ENCODE measurements around the gene EZR. TPM values are rescaled to one million over a fixed set of nuclear protein-coding genes. Genes with fewer than 3 reads are reported as not detected.

The EZR gene
- total RNA-seq, 2 experiments from 2014 or later: 177 to 180 TPM

GRCh38 chr6:158770533-158771330 lies 48.4 kb downstream of the EZR start:
- H3K4me3 Mint-ChIP-seq: no peak overlapping the region
- H3K4me1 Mint-ChIP-seq (ENCODE audit: low read depth): peaks cover 34% of the 10 kb centered on the region
- H3K36me3 Mint-ChIP-seq (ENCODE audit: low read depth): peaks cover 85% of the 10 kb centered on the region
- POLR2A ChIA-PET: interaction anchor here (1.1 kb wide), 1 partner anchor 7 kb away, joined by 6 read pairs; no protein-coding TSS in a partner anchor
- no peaks in the 10 kb centered on the region for H3K27me3 Mint-ChIP-seq (ENCODE audit: low read depth)
- DNase-seq: no peak
- H3K9me3 Mint-ChIP-seq (ENCODE audit: insufficient read depth): no peaks in the 10 kb centered on the region
- no peak for ATAC-seq
- H3K27ac Mint-ChIP-seq: peak overlapping the region; percentile 76
- CTCF ChIA-PET: interaction anchor here (0.6 to 2.1 kb wide), 2 partner anchors 38 to 202 kb away, joined by 3 to 8 read pairs; no protein-coding TSS in a partner anchor

GRCh38 chr6:158769771-158770432 lies 49.3 kb downstream of the EZR start:
- Mint-ChIP-seq H3K27ac (peak overlapping the region; percentile 64), H3K4me3 (no peak overlapping the region), H3K4me1 (ENCODE audit: low read depth) (peaks cover 34% of the 10 kb centered on the region), H3K9me3 (ENCODE audit: insufficient read depth) (no peaks in the 10 kb centered on the region), H3K27me3 (ENCODE audit: low read depth) (no peaks in the 10 kb centered on the region), H3K36me3 (ENCODE audit: low read depth) (peaks cover 87% of the 10 kb centered on the region)
- CTCF ChIA-PET: interaction anchor here (1.3 kb wide), 1 partner anchor 20 kb away, joined by 3 read pairs; no protein-coding TSS in a partner anchor
- no peak for ATAC-seq
- POLR2A ChIA-PET: interaction anchor here (0.8 kb wide), 1 partner anchor 12 kb away, joined by 4 read pairs; no protein-coding TSS in a partner anchor
- DNase-seq: no peak

- H3K27me3 Mint-ChIP-seq (ENCODE audit: low read depth): no peaks in the 10 kb centered on the region
- ChIA-PET CTCF (interaction anchor here (1.2 to 1.3 kb wide), 3 partner anchors 12 to 65 kb away, joined by 3 to 4 read pairs (median 3); no protein-coding TSS in a partner anchor), POLR2A (interaction anchor here (0.8 kb wide), 1 partner anchor 12 kb away, joined by 4 read pairs; no protein-coding TSS in a partner anchor)
- no peak for DNase-seq
- ATAC-seq: no peak
- no peaks in the 10 kb centered on the region for H3K9me3 Mint-ChIP-seq (ENCODE audit: insufficient read depth)
- H3K4me3 Mint-ChIP-seq: no peak overlapping the region
- H3K27ac Mint-ChIP-seq: peak overlapping the region; percentile 62
- peaks cover 89% of the 10 kb centered on the region for H3K36me3 Mint-ChIP-seq (ENCODE audit: low read depth)
- peaks cover 33% of the 10 kb centered on the region for H3K4me1 Mint-ChIP-seq (ENCODE audit: low read depth)
Measured at GRCh38 chr6:158769234-158769770, 49.9 kb downstream of the EZR start.

- CTCF ChIA-PET: interaction anchor here (0.6 to 1.3 kb wide), 4 partner anchors 13 to 407 kb away, joined by 3 to 4 read pairs (median 3); no protein-coding TSS in a partner anchor
- peak overlapping the region; percentile 48 for H3K27ac Mint-ChIP-seq
- POLR2A ChIA-PET: interaction anchor here (0.7 to 1.0 kb wide), 2 partner anchors 12 to 101 kb away, joined by 3 to 4 read pairs; no protein-coding TSS in a partner anchor
Measured at GRCh38 chr6:158768436-158768835, 50.7 kb downstream of the EZR start.

GRCh38 chr6:158767709-158768108 lies 51.5 kb downstream of the EZR start:
- ChIA-PET POLR2A (interaction anchor here (0.7 to 1.0 kb wide), 2 partner anchors 13 to 102 kb away, joined by 3 to 4 read pairs; no protein-coding TSS in a partner anchor), CTCF (no interaction called here)
- peaks cover 88% of the 10 kb centered on the region for H3K36me3 Mint-ChIP-seq (ENCODE audit: low read depth)
- ATAC-seq: no peak
- DNase-seq: no peak
- no peaks in the 10 kb centered on the region for H3K27me3 Mint-ChIP-seq (ENCODE audit: low read depth)
- no peak overlapping the region for H3K4me3 Mint-ChIP-seq
- no peaks in the 10 kb centered on the region for H3K9me3 Mint-ChIP-seq (ENCODE audit: insufficient read depth)
- H3K27ac Mint-ChIP-seq: peak overlapping the region; percentile 50
- peaks cover 17% of the 10 kb centered on the region for H3K4me1 Mint-ChIP-seq (ENCODE audit: low read depth)

More at GRCh38 chr6:158768436-158768835, 50.7 kb downstream of the EZR start:
- Mint-ChIP-seq H3K36me3 (ENCODE audit: low read depth) (peaks cover 88% of the 10 kb centered on the region), H3K4me1 (ENCODE audit: low read depth) (peaks cover 24% of the 10 kb centered on the region), H3K27me3 (ENCODE audit: low read depth) (no peaks in the 10 kb centered on the region), H3K4me3 (no peak overlapping the region), H3K9me3 (ENCODE audit: insufficient read depth) (no peaks in the 10 kb centered on the region)
- ATAC-seq (no peak), DNase-seq (no peak)

GRCh38 chr6:158766621-158767455 lies 52.3 kb downstream of the EZR start:
- ChIA-PET CTCF (interaction anchor here (1.1 kb wide), 1 partner anchor 368 kb away, joined by 3 read pairs; no protein-coding TSS in a partner anchor), POLR2A (interaction anchor here (1.0 kb wide), 1 partner anchor 103 kb away, joined by 4 read pairs; no protein-coding TSS in a partner anchor)
- no peak for ATAC-seq
- Mint-ChIP-seq H3K27ac (peak overlapping the region; percentile 50), H3K9me3 (ENCODE audit: insufficient read depth) (no peaks in the 10 kb centered on the region), H3K4me3 (no peak overlapping the region), H3K36me3 (ENCODE audit: low read depth) (peaks cover 89% of the 10 kb centered on the region), H3K27me3 (ENCODE audit: low read depth) (no peaks in the 10 kb centered on the region), H3K4me1 (ENCODE audit: low read depth) (peaks cover 11% of the 10 kb centered on the region)
- DNase-seq: no peak

- ChIA-PET POLR2A (no interaction called here), CTCF (interaction anchor here (0.7 to 0.9 kb wide), 2 partner anchors 74 to 206 kb away, joined by 3 read pairs; no protein-coding TSS in a partner anchor)
- no peaks in the 10 kb centered on the region for H3K27me3 Mint-ChIP-seq (ENCODE audit: low read depth)
- no peaks in the 10 kb centered on the region for H3K9me3 Mint-ChIP-seq (ENCODE audit: insufficient read depth)
- H3K27ac Mint-ChIP-seq: peak overlapping the region; percentile 20
- ATAC-seq (no peak), DNase-seq (no peak)
- peaks cover under 1% of the 10 kb centered on the region for H3K4me1 Mint-ChIP-seq (ENCODE audit: low read depth)
- H3K36me3 Mint-ChIP-seq (ENCODE audit: low read depth): peaks cover 80% of the 10 kb centered on the region
- H3K4me3 Mint-ChIP-seq: no peak overlapping the region
Measured at GRCh38 chr6:158765499-158766068, 53.6 kb downstream of the EZR start.

- Mint-ChIP-seq H3K4me3 (no peak overlapping the region), H3K9me3 (ENCODE audit: insufficient read depth) (no peaks in the 10 kb centered on the region), H3K36me3 (ENCODE audit: low read depth) (peaks cover 75% of the 10 kb centered on the region), H3K27ac (peak overlapping the region; percentile 11), H3K4me1 (ENCODE audit: low read depth) (no peaks in the 10 kb centered on the region), H3K27me3 (ENCODE audit: low read depth) (no peaks in the 10 kb centered on the region)
- ChIA-PET CTCF (interaction anchor here (0.7 to 0.9 kb wide), 2 partner anchors 74 to 207 kb away, joined by 3 read pairs; no protein-coding TSS in a partner anchor), POLR2A (no interaction called here)
- DNase-seq (no peak), ATAC-seq (no peak)
Measured at GRCh38 chr6:158764926-158765325, 54.2 kb downstream of the EZR start.

GRCh38 chr6:158764183-158764849 lies 54.9 kb downstream of the EZR start:
- ChIA-PET POLR2A (no interaction called here), CTCF (no interaction called here)
- no peaks in the 10 kb centered on the region for H3K4me1 Mint-ChIP-seq (ENCODE audit: low read depth)
- DNase-seq: no peak
- peak; percentile 3 for ATAC-seq
- peak overlapping the region; percentile 39 for H3K27ac Mint-ChIP-seq
- H3K4me3 Mint-ChIP-seq: no peak overlapping the region
- H3K27me3 Mint-ChIP-seq (ENCODE audit: low read depth): no peaks in the 10 kb centered on the region
- H3K9me3 Mint-ChIP-seq (ENCODE audit: insufficient read depth): no peaks in the 10 kb centered on the region
- peaks cover 71% of the 10 kb centered on the region for H3K36me3 Mint-ChIP-seq (ENCODE audit: low read depth)

GRCh38 chr6:158763434-158764182 lies 55.6 kb downstream of the EZR start:
- CTCF ChIA-PET: no interaction called here
- POLR2A ChIA-PET: interaction anchor here (1.2 kb wide), 1 partner anchor 8 kb away, joined by 6 read pairs; no protein-coding TSS in a partner anchor
- no peak for ATAC-seq

More at GRCh38 chr6:158763434-158764182, 55.6 kb downstream of the EZR start:
- DNase-seq: no peak
- Mint-ChIP-seq H3K4me3 (no peak overlapping the region), H3K27me3 (ENCODE audit: low read depth) (no peaks in the 10 kb centered on the region), H3K9me3 (ENCODE audit: insufficient read depth) (no peaks in the 10 kb centered on the region), H3K27ac (peak overlapping the region; percentile 39), H3K4me1 (ENCODE audit: low read depth) (no peaks in the 10 kb centered on the region), H3K36me3 (ENCODE audit: low read depth) (peaks cover 67% of the 10 kb centered on the region)
